Neural crest cell (in vitro differentiated cells): Measurements from ENCODE around the gene TMEFF2. TPM values are rescaled to one million over a fixed set of nuclear protein-coding genes. Genes with fewer than 3 reads are reported as not detected.

ENCODE experiments used
- DNase-seq: peaks from one replicate; pipeline ENCODE4 v3.0.0; 2021; ENCODE audit warnings: low read depth, mixed read lengths, low spot score
- H3K27ac Mint-ChIP-seq: one replicate; pipeline ENCODE4 v1.8.0; 2021; ENCODE audit warnings: mild to moderate bottlenecking, mixed read lengths; ENCODE audit not compliant: unreplicated experiment
- H3K27me3 Mint-ChIP-seq: 2 replicates; pipeline ENCODE4 v1.8.0; 2021; ENCODE audit warnings: low read depth, mild to moderate bottlenecking, mixed read lengths
- H3K36me3 Mint-ChIP-seq: 2 replicates; pipeline ENCODE4 v1.8.0; 2021; ENCODE audit warnings: low read depth, mild to moderate bottlenecking, mixed read lengths
- H3K4me1 Mint-ChIP-seq: 2 replicates; pipeline ENCODE4 v1.8.0; 2021; ENCODE audit warnings: mixed read lengths
- H3K4me3 Mint-ChIP-seq: one replicate; pipeline ENCODE4 v1.8.0; 2021; ENCODE audit warnings: mild to moderate bottlenecking, mixed read lengths
- H3K9me3 Mint-ChIP-seq: 2 replicates; pipeline ENCODE4 v1.8.0; 2021; ENCODE audit warnings: mixed read lengths
- CTCF ChIP-seq: fragments of 200-600 bp; sonication (generic); conservative IDR thresholded peaks from 2 replicates; pipeline ENCODE4 v1.5.0; 2021; ENCODE audit warnings: antibody characterized with exemption, mild to moderate bottlenecking
- total RNA-seq: library from RNA; stranded (reverse); gene quantifications from 2 replicates; pipeline ENCODE4 v1.2.1, GENCODE V29; 2021

The TMEFF2 gene
- total RNA-seq, 1 donor from 2014 or later = 2.9 TPM

GRCh38 chr2:192067631-192068030 is 127.1 kb downstream of the TMEFF2 start:
- no peak overlapping the region for H3K27ac Mint-ChIP-seq
- no peak for DNase-seq
- no peaks in the 10 kb centered on the region for H3K27me3 Mint-ChIP-seq
- H3K9me3 Mint-ChIP-seq = peaks cover 4% of the 10 kb centered on the region
- no peaks in the 10 kb centered on the region for H3K4me1 Mint-ChIP-seq
- no peak for TF ChIP-seq CTCF
- H3K4me3 Mint-ChIP-seq = no peak overlapping the region
- no peaks in the 10 kb centered on the region for H3K36me3 Mint-ChIP-seq

GRCh38 chr2:192064459-192064858 is 130.3 kb downstream of the TMEFF2 start:
- TF ChIP-seq CTCF = no peak
- peaks cover 4% of the 10 kb centered on the region for H3K9me3 Mint-ChIP-seq
- DNase-seq = no peak
- no peaks in the 10 kb centered on the region for H3K4me1 Mint-ChIP-seq
- H3K36me3 Mint-ChIP-seq = no peaks in the 10 kb centered on the region
- H3K27ac Mint-ChIP-seq = no peak overlapping the region
- no peak overlapping the region for H3K4me3 Mint-ChIP-seq
- H3K27me3 Mint-ChIP-seq = no peaks in the 10 kb centered on the region

GRCh38 chr2:192060161-192060560 is 134.6 kb downstream of the TMEFF2 start:
- H3K27me3 Mint-ChIP-seq = no peaks in the 10 kb centered on the region
- no peaks in the 10 kb centered on the region for H3K36me3 Mint-ChIP-seq
- no peaks in the 10 kb centered on the region for H3K9me3 Mint-ChIP-seq
- peak overlapping the region; percentile 81 for H3K27ac Mint-ChIP-seq
- no peak overlapping the region for H3K4me3 Mint-ChIP-seq
- TF ChIP-seq CTCF = no peak
- no peak for DNase-seq
- H3K4me1 Mint-ChIP-seq = no peaks in the 10 kb centered on the region

GRCh38 chr2:192059266-192059665 is 135.5 kb downstream of the TMEFF2 start:
- Mint-ChIP-seq H3K27ac (no peak overlapping the region), H3K4me1 (no peaks in the 10 kb centered on the region), H3K36me3 (no peaks in the 10 kb centered on the region), H3K27me3 (no peaks in the 10 kb centered on the region), H3K4me3 (no peak overlapping the region), H3K9me3 (no peaks in the 10 kb centered on the region)
- no peak for TF ChIP-seq CTCF
- no peak for DNase-seq

GRCh38 chr2:192053921-192054320 is 140.8 kb downstream of the TMEFF2 start:
- Mint-ChIP-seq H3K4me3 (no peak overlapping the region), H3K27ac (no peak overlapping the region), H3K4me1 (no peaks in the 10 kb centered on the region), H3K27me3 (no peaks in the 10 kb centered on the region), H3K9me3 (no peaks in the 10 kb centered on the region), H3K36me3 (no peaks in the 10 kb centered on the region)
- no peak for DNase-seq
- TF ChIP-seq CTCF = no peak

GRCh38 chr2:192051533-192051932 is 143.2 kb downstream of the TMEFF2 start:
- TF ChIP-seq CTCF = no peak
- Mint-ChIP-seq H3K36me3 (no peaks in the 10 kb centered on the region), H3K4me1 (no peaks in the 10 kb centered on the region), H3K4me3 (no peak overlapping the region), H3K27ac (no peak overlapping the region), H3K9me3 (no peaks in the 10 kb centered on the region), H3K27me3 (no peaks in the 10 kb centered on the region)
- DNase-seq = no peak
